Ascending aorta (tissue), 2 donors: Measurements from ENCODE around the gene CTAG2. TPM values are rescaled to one million over a fixed set of nuclear protein-coding genes. Genes with fewer than 3 reads are reported as not detected.
"Not testable (repeated sequence)": the region's sequence is repeated elsewhere in the genome, so short reads cannot be mapped to it uniquely, and the experiment has no call there.

Experiments
- DNase-seq, 2 donors: peaks; one replicate each; pipeline ENCODE4 v3.0.0-alpha.2; 2019; ENCODE audit warnings: low spot score in 2 of 2
- H3K27ac ChIP-seq, 2 donors: fragments of 200-600 bp; sonication (generic); one replicate each; pipeline ENCODE4 v1.5.1; 2016 to 2017; ENCODE audit warnings: mild to moderate bottlenecking in 1 of 2
- H3K27me3 ChIP-seq: fragments of 200-600 bp; sonication (generic); one replicate; pipeline ENCODE4 v1.5.1; 2017
- H3K36me3 ChIP-seq, 2 donors: fragments of 200-600 bp; sonication (generic); one replicate each; pipeline ENCODE4 v1.5.1; 2016
- H3K4me1 ChIP-seq, 2 donors: fragments of 200-600 bp; sonication (generic); one replicate each; pipeline ENCODE4 v1.5.1; 2016 to 2017; ENCODE audit warnings: mild to moderate bottlenecking in 1 of 2
- H3K4me3 ChIP-seq, 2 donors: fragments of 200-600 bp; sonication (generic); one replicate each; pipeline ENCODE4 v1.5.1; 2016 to 2017; ENCODE audit warnings: mild to moderate bottlenecking in 1 of 2
- H3K9me3 ChIP-seq, 2 donors: fragments of 200-600 bp; sonication (generic); one replicate each; pipeline ENCODE4 v1.5.1; 2016
- intact Hi-C: fragments of 100-400 bp; cut with DNase I; formaldehyde crosslinking; loops from one replicate; pipeline ENCODE4 v1.15.1; 2023
- total RNA-seq: library from RNA; depleted of rRNA; stranded (reverse); fragments of >200 nt; gene quantifications from one replicate; pipeline ENCODE4 v1.1.0, GENCODE V29; 2016
- TF ChIP-seq, protein P1 (sequence below), 3 experiments: fragments of 200-600 bp in 2 of 3; fragments of 450-650 bp in 1 of 3; sonication (generic) in 2 of 3; IDR thresholded peaks; one replicate each; pipeline ENCODE4 v1.5.1; 2016 to 2019; ENCODE audit warnings: antibody characterized with exemption in 3 of 3, mild to moderate bottlenecking in 1 of 3, moderate library complexity in 1 of 3

CTAG2 gene
- total RNA-seq, 1 donor from 2014 or later: not detected

DNA sequence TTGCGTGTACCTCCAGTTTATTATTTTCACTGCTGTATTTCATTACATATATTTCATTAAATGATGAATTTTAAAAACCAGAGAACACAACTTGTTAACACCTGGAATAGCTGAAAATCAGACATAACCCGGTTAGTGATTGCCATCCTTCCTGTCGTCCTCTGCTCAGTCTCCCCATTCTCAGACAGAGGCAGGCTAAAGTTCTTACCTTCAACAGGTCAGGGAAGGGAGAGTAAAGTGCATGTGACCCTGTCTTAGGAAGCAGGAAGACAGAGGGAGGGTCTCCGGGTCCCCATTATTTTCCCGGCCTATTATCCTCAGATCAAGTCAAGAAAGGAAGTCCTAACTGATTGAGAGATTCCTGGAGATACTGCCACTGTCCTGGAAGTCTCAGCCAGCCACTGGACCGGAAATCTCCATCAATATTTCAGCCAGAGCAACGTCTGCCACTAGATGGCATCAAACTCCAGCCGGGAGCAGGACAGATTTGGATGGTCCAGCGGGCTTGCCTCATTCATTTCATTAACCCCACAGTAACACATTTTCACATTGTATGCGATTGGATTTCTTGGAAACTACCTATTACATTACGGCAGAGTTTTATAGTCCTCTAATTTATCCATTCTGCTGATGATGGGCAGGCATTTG, 32.5 kb downstream of the CTAG2 start:
- H3K4me1 ChIP-seq, H3K36me3 ChIP-seq, DNase-seq, H3K27me3 ChIP-seq, H3K9me3 ChIP-seq, H3K27ac ChIP-seq, intact Hi-C loops, H3K4me3 ChIP-seq: not testable (repeated sequence)
- TF ChIP-seq, protein P1, sequence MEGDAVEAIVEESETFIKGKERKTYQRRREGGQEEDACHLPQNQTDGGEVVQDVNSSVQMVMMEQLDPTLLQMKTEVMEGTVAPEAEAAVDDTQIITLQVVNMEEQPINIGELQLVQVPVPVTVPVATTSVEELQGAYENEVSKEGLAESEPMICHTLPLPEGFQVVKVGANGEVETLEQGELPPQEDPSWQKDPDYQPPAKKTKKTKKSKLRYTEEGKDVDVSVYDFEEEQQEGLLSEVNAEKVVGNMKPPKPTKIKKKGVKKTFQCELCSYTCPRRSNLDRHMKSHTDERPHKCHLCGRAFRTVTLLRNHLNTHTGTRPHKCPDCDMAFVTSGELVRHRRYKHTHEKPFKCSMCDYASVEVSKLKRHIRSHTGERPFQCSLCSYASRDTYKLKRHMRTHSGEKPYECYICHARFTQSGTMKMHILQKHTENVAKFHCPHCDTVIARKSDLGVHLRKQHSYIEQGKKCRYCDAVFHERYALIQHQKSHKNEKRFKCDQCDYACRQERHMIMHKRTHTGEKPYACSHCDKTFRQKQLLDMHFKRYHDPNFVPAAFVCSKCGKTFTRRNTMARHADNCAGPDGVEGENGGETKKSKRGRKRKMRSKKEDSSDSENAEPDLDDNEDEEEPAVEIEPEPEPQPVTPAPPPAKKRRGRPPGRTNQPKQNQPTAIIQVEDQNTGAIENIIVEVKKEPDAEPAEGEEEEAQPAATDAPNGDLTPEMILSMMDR (IDR thresholded peaks at IDR 0.05): peak in 1 of 3 experiments; percentile 12

DNA sequence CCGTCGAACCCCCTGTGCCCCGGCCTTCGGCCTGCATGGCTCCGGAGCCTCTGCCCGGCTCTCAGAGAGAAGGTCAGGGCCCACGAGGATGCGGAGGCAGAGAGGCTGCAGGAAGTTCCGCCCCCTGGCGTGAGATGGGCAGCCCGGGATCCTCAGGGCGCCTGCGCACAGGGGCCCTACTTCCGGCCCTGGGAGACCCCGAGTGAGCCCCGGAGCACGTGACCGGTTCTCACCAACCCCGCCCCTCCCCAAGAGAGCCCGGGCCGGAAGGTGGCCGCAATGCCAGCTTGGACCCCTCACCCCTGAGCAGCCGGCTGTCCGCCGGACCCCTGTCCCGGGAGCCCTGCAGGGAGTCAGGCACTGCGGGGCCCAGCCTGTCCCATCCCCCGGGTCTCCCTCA, 34.2 kb downstream of the CTAG2 start, which contains the start of gene CTAG1B:
CTAG1B (minus strand) TSS at position 101 of the 400 bp plus-strand sequence; CDS start at position 37, 64 bp downstream.
- H3K27ac ChIP-seq, DNase-seq, H3K4me1 ChIP-seq, intact Hi-C loops, H3K27me3 ChIP-seq, H3K4me3 ChIP-seq, H3K36me3 ChIP-seq, H3K9me3 ChIP-seq: not testable (repeated sequence)

DNA sequence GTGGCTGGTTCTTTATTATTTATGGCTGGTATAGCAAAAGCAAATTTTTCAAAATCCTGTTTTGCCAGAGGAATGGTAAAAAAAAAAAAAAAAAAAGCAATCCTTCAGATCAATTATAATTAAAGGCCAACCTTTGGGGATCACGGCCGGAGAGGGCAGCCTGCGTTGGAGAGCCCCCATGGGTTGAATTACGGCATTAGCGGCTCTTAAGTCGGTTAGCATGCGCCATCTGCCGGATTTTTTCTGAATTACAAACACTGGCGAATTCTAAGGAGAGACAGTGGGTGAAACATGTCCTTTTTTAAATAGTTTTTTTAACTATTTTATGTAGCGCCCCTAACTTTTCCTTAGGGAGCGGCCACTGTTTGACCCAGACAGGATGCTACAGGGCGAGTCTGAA, 39.8 kb downstream of the CTAG2 start:
- DNase-seq, H3K9me3 ChIP-seq, H3K36me3 ChIP-seq, H3K27me3 ChIP-seq, H3K4me1 ChIP-seq, intact Hi-C loops, H3K4me3 ChIP-seq, H3K27ac ChIP-seq: not testable (repeated sequence)

DNA sequence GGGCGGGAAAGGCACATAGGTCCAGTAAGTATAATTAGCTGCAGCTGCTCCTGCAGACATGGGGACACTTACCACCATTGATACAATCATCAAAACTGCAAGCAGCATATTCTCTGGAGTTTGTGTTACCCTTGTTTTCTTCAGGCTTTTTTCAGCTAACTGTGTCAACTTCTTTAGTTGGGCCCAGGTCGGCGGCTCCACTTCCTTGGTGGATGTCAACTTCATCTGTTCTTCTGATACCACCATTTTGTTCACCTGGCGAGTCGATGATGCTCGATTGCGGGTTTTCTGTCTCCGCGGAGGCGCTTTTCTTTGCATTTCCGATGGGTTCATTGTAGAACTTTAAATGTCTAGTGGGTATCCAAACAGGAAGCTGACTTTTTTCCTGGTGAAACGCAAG, 42.2 kb downstream of the CTAG2 start:
- H3K27ac ChIP-seq, H3K4me1 ChIP-seq, H3K9me3 ChIP-seq, H3K36me3 ChIP-seq, H3K4me3 ChIP-seq, intact Hi-C loops, H3K27me3 ChIP-seq: not testable (repeated sequence)
- DNase-seq: peak in 1 of 2 donors; percentile 13

DNA sequence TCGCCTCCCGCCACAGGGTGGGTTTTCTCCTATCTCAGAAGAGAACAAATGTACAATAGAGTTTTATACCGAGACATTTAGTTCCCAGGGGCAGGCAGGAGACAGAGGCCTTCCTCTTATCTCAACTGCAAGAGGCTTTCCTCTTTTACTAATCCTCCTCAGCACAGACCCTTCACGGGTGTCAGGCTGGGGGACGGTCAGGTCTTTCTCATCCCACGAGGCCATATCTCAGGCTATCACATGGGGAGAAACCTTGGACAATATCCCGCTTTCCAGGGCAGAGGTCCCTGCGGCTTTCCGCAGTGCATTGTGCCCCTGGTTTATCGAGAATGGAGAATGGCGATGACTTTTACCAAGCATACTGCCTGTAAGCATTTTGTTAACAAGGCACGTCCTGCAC, 44.6 kb downstream of the CTAG2 start:
- H3K27ac ChIP-seq, intact Hi-C loops, H3K36me3 ChIP-seq, H3K9me3 ChIP-seq, H3K4me3 ChIP-seq, H3K4me1 ChIP-seq, H3K27me3 ChIP-seq: not testable (repeated sequence)
- DNase-seq: peak in 1 of 2 donors; percentile 13

DNA sequence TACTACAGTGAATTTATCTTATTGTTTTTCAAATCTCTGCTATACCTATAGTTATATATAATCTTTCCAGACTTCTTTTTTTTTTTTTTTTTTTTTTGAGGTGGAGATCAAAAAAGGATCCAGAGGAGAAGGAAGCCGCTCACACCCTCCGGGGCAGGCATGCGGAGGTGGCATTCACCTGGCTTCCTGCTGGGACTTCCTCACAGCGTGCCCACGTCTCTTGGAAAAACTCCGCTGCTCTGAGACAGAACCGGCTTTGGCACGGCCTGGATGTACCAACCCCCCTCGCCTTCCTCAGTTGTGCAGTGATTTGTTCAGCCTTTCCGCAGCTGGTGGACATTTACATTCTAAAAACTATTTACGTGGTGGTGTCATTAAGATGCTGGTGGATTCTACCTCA, 45.4 kb downstream of the CTAG2 start:
- H3K27ac ChIP-seq, H3K4me1 ChIP-seq, H3K27me3 ChIP-seq, DNase-seq, H3K36me3 ChIP-seq, intact Hi-C loops, H3K9me3 ChIP-seq, H3K4me3 ChIP-seq: not testable (repeated sequence)

DNA sequence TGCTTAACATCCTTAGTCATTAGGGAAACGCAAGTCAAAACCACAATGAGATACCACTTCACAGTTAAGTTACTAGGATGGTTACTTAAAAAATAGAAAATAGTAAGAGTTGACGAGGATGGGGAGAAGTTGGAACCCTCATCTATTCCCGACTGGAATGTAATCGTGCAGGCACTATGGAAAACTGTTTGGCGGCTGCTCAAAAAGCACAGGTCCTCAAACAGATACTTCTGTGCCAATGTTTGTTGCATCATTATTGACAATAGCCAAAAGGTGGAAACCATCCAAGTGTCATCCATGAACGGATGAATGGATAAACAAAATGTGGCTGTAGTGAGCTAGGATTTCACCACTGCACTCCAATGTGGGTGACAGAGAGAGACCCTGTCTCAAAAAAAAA, 46.0 kb downstream of the CTAG2 start:
- peak in 1 of 2 donors; percentile 11 for DNase-seq
- intact Hi-C loops: no loop called here
- Histone ChIP-seq H3K36me3 (no peaks in the 10 kb centered on the region), H3K4me1 (no peaks in the 10 kb centered on the region), H3K27ac (no peak overlapping the region), H3K4me3 (no peak overlapping the region), H3K9me3 (no peaks in the 10 kb centered on the region), H3K27me3 (no peaks in the 10 kb centered on the region)
- TF ChIP-seq, protein P1 (IDR thresholded peaks at IDR 0.05): no peak

DNA sequence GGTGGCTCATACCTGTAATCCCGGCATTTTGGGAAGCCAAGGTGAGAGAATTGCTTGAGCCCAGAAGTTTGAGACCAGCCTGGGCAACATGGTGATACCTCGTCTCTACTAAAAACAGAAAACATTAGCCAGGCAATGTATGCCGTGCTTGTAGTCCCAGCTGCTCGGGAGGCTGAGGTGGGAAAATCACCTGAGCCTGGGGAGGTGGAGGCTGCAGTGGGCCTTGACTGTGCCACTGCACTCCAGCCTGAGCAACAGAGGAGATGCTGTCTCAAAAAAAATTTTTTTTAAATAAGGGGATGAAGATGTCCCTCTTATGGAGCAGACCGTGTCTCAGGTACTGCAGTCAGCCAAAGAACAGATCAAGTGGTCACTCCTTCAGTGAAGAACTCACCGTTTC, 47.8 kb downstream of the CTAG2 start:
- TF ChIP-seq, protein P1 (IDR thresholded peaks at IDR 0.05): no peak
- H3K36me3 ChIP-seq: no peaks in the 10 kb centered on the region
- H3K27me3 ChIP-seq: no peaks in the 10 kb centered on the region
- intact Hi-C loops: no loop called here
- H3K4me1 ChIP-seq: no peaks in the 10 kb centered on the region
- H3K27ac ChIP-seq: no peak overlapping the region
- peak in 1 of 2 donors; percentile 39 for DNase-seq
- H3K4me3 ChIP-seq: no peak overlapping the region
- no peaks in the 10 kb centered on the region for H3K9me3 ChIP-seq
